H1 (cell line): Measurements from ENCODE around the gene ENTPD2.

ENCODE experiments used
- EP300 ChIP-seq, 2 experiments: IDR thresholded peaks; 1 replicate in 1 of 2; 2 replicates in 1 of 2; pipeline ENCODE4 v1.6.1; 2011 to 2012; ENCODE audit warnings: low read depth in 2 of 2, low read length in 2 of 2, mild to moderate bottlenecking in 2 of 2, borderline replicate concordance in 1 of 2, inconsistent platforms in 1 of 2, moderate library complexity in 1 of 2
- PHF8 ChIP-seq: fragments of 200-600 bp; sonication (generic); conservative IDR thresholded peaks from 2 replicates; pipeline ENCODE4 v1.7.1; 2012; ENCODE audit warnings: low read depth, mild to moderate bottlenecking, inconsistent platforms, low read length, moderate library complexity
- SRF ChIP-seq: IDR thresholded peaks from 2 replicates; pipeline ENCODE4 v1.6.1; 2011; ENCODE audit warnings: mild to moderate bottlenecking, low read depth, low read length, moderate library complexity
- TF ChIP-seq, protein P1 (sequence below), 3 experiments: IDR thresholded peaks; 1 replicate in 2 of 3; 2 replicates in 1 of 3; pipeline versions ENCODE4 v1.5.1 to v1.6.1; 2011; ENCODE audit warnings: low read length in 3 of 3, mild to moderate bottlenecking in 3 of 3, inconsistent platforms in 2 of 3, low read depth in 1 of 3, moderate library complexity in 1 of 3; ENCODE audit not compliant: insufficient read depth in 1 of 3; ENCODE audit errors: control extremely low read depth in 1 of 3

DNA sequence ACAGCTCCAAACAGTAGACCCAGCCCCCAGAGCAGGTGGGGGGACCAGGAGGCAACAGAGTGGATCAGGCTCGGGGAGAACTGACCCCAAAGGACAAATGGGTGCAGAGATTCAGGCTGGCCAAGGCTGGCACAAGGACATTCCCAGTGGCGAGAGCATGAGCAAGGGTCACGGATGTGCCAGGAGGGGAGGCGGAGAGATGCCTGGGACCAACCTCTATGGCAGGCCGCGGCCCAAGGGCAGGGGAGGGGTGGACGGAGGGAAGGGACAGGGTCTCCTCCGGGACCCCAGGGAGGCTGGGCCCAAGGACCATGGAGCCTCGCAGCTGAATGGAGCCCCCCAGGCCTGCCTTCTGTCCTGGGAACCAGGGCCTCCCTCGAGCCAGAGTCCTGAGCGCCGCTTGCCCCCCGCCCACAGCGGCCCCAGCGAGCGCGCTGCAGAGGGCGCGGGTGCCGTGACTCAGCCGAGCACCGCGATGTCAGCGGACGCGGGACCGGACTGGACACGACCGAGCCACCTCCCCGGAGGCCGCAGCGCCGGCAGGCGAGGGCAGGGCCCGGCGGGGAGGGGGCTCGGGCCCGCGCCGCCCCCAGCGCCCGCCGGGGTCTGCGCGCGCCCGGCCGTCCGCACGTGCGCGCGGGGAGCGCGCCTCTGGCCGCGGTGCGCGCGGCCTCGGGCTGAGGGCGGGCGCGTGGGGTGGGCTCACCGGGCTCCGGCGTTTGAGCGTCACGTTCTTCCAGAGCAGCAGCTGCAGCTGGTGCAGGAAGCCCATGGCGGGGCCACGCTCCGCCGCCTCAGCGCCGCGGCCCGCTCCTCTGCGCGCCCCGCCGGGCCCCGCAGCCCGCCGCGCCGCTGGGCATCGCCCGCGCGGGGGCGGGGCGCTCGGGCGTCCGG is 26.2 kb downstream of the ENTPD2 start, which contains the start of gene ABCA2:
- TF ChIP-seq, protein P1, sequence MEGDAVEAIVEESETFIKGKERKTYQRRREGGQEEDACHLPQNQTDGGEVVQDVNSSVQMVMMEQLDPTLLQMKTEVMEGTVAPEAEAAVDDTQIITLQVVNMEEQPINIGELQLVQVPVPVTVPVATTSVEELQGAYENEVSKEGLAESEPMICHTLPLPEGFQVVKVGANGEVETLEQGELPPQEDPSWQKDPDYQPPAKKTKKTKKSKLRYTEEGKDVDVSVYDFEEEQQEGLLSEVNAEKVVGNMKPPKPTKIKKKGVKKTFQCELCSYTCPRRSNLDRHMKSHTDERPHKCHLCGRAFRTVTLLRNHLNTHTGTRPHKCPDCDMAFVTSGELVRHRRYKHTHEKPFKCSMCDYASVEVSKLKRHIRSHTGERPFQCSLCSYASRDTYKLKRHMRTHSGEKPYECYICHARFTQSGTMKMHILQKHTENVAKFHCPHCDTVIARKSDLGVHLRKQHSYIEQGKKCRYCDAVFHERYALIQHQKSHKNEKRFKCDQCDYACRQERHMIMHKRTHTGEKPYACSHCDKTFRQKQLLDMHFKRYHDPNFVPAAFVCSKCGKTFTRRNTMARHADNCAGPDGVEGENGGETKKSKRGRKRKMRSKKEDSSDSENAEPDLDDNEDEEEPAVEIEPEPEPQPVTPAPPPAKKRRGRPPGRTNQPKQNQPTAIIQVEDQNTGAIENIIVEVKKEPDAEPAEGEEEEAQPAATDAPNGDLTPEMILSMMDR (IDR thresholded peaks at IDR 0.05; ENCODE audit: control extremely low read depth in 1 of 3, insufficient read depth in 1 of 3, low read depth in 1 of 3, low read length in 3 of 3), result no peak
- TF ChIP-seq SRF (no peak), PHF8 (no peak), EP300 (IDR thresholded peaks at IDR 0.05; ENCODE audit: borderline replicate concordance in 1 of 2, low read depth in 2 of 2, low read length in 2 of 2) (no peak)
